HG03469 (cell line): ENCODE data around the gene KRTAP2-3.
"Not testable (repeated sequence)": the region's sequence is repeated elsewhere in the genome, so short reads cannot be mapped to it uniquely, and the experiment has no call there.

Experiments
- ATAC-seq: cut with Tn5 transposase; IDR thresholded peaks from one replicate; pipeline ENCODE4 v1.9.1; 2021; ENCODE audit warnings: mild to moderate bottlenecking, moderate library complexity, moderate number of reproducible peaks; ENCODE audit not compliant: unreplicated experiment

KRTAP2-3 gene

GRCh38 chr17:41069031-41069430, 9.1 kb upstream of the KRTAP2-3 start:
- no peak for ATAC-seq

GRCh38 chr17:41067281-41067680, 7.4 kb upstream of the KRTAP2-3 start:
- no peak for ATAC-seq

GRCh38 chr17:41065829-41066624, 6.1 kb upstream of the KRTAP2-3 start, which contains the start of gene KRTAP2-4:
KRTAP2-4 (minus strand) TSS chr17:41065879; CDS start chr17:41065845, 34 bp downstream.
- ATAC-seq = no peak

GRCh38 chr17:41065016-41065689, 5.2 kb upstream of the KRTAP2-3 start:
- not testable (repeated sequence) for ATAC-seq

GRCh38 chr17:41064301-41064700, 4.4 kb upstream of the KRTAP2-3 start:
- ATAC-seq = no peak

GRCh38 chr17:41063449-41063848, 3.5 kb upstream of the KRTAP2-3 start:
- ATAC-seq = no peak

GRCh38 chr17:41061964-41062363, 2.0 kb upstream of the KRTAP2-3 start:
- ATAC-seq = no peak

- not testable (repeated sequence) for ATAC-seq
Observed at GRCh38 chr17:41059276-41060051, 450 bp downstream of the KRTAP2-3 start.

GRCh38 chr17:41058741-41059140, 1.2 kb downstream of the KRTAP2-3 start:
- no peak for ATAC-seq

- ATAC-seq = no peak
Observed at GRCh38 chr17:41057547-41057946, 2.4 kb downstream of the KRTAP2-3 start.

- not testable (repeated sequence) for ATAC-seq
Observed at GRCh38 chr17:41055130-41055529, 4.8 kb downstream of the KRTAP2-3 start, which contains the start of gene KRTAP2-2. KRTAP2-2 (minus strand) TSS chr17:41055230; CDS start chr17:41055211, 19 bp downstream.

- not testable (repeated sequence) for ATAC-seq
Observed at GRCh38 chr17:41054556-41054955, 5.4 kb downstream of the KRTAP2-3 start.

GRCh38 chr17:41054025-41054424, 5.9 kb downstream of the KRTAP2-3 start:
- ATAC-seq = no peak

GRCh38 chr17:41052566-41052965, 7.3 kb downstream of the KRTAP2-3 start:
- ATAC-seq = no peak

GRCh38 chr17:41049110-41049509, 10.8 kb downstream of the KRTAP2-3 start:
- ATAC-seq = no peak

- ATAC-seq = no peak
Observed at GRCh38 chr17:41048441-41048840, 11.5 kb downstream of the KRTAP2-3 start.

- ATAC-seq = not testable (repeated sequence)
Observed at GRCh38 chr17:41046735-41047465, 13.0 kb downstream of the KRTAP2-3 start, which contains the start of gene KRTAP2-1. KRTAP2-1 (minus strand) TSS chr17:41047316; CDS start chr17:41047267, 49 bp downstream.

GRCh38 chr17:41042953-41043352, 17.0 kb downstream of the KRTAP2-3 start:
- no peak for ATAC-seq

GRCh38 chr17:41040783-41041571, 18.9 kb downstream of the KRTAP2-3 start, which contains the start of gene KRTAP1-1:
KRTAP1-1 (minus strand) TSS chr17:41041450; CDS start chr17:41041397, 53 bp downstream.
- not testable (repeated sequence) for ATAC-seq
